Right hindlimb (tissue), 1 donor: Measurements from ENCODE around the gene ARRDC2.
"Not testable (repeated sequence)": the region's sequence is repeated elsewhere in the genome, so short reads cannot be mapped to it uniquely, and the experiment has no call there.

Experiments
- DNase-seq: peaks from one replicate; pipeline ENCODE4 v3.0.0-alpha.2; 2018

The ARRDC2 gene

DNA sequence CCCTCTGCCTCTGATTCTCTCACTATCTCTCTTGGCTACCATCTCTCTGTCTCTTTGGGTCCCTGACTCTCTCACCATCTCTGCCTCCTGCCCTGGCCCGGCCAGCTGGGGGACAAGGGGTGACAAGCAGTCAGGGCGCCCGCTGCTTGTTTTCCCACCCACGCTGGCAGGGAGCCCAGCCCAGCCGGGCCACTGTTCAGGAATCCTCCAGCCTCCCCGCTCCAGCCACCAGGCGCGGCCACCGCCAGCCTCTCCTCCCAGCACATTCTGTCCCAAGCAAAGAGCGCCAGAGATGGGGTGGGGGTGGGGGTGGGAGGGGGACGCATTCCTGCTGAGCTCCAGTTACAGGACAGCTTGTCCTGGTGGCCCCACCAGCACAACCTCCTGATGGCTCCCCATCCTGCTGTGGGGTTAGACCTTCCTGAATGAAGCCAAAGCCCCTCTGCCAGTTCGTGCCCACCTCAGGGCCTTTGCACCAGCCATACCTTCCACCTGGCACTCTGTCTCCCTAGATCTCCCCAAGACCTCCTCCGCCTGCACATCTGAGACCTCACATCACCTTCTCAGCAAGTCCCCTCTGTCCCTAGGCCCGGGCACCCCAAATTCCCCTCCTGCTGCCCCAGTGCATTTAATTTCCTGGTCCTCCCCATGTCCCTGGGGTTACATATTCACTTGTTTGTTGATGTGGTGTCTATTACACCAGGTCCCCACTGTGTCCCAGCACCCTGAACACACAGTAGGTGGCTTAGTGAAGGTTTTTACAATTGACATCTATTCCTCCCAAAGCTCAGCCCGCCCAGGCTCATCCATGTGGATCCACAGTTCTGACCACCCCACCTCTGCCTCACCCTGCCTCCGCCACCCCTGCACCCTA, 12.5 kb downstream of the ARRDC2 start:
- peak; percentile 70 for DNase-seq

DNA sequence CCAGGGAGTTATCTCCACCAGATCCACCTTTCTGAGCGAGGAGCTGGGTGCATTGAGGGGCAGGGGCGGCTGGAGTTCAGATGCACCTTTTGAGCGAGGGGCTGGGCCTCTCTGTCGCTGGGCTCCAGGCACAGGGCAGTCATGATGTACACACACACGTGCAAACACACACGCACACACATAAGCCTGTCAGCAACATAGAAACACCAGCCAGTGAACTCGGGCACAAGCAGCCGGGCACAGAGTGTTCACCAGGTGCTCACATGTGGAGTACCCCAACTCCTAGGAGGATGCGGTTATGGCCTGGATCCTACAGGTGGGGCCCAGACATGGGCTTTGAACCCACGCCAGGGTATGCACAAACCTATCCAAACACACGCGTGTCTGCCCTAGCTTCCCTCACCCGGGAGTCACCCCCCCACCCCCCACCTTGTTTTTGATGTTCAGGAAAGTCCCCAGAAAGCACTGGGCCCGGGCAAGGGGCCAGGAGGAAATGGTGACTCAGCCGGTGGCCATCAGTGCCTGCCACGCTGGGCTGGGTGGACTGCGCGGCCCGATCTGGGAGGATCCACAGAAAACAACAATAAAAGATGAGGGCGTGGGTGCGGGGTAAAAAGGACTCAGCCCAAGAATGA, 13.3 kb downstream of the ARRDC2 start:
- peak; percentile 62 for DNase-seq

DNA sequence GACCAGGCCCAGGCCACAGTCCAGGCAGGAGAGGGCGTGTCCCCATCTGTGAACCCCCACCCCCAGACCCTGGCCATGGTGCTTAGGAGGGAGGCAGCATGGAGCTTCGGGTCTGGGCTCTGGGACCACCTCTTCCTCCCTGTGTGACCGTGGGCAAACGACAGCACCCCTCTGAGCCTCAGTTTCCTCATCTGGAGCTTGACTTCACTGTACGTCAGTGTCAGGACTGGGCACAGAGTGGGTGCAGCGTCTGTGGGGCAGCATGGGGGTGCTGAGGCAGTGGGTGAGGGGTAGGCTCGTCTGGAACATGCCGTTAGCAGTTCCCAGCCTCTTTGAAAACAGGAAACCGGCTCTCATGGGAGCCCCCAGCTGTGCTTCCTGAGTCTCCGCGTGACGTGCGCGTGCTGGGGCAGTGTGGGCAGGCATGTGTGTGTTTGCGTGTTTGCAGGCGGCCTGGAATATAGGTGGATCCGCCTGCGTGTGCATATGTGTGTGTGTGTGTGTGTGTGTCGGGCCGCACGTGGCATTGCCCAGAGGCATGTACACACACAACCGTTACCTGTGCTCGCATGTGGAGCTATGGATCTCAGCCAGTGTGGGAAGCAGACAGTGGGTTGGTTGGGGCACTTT, 15.8 kb downstream of the ARRDC2 start:
- DNase-seq: peak; percentile 85

DNA sequence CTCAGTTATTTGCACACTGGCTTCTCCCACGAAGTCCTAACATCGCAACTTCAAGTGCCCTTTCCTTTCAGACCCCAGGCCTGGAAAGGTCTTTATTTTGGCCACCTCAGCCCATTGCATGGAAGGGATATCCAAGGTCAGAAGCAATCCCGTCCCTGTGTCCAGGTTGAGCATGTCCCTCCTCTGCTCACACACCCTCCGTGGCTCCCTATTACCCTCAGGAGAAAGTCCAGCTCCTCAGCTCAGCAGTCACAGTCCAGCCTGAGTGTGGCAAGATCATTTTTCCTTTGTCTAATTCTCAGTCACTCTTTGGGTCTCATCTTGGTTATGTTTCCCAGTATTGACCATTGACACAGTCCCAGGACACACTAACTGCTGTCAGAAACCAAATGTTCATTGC, 19.2 kb downstream of the ARRDC2 start:
- DNase-seq: no peak

DNA sequence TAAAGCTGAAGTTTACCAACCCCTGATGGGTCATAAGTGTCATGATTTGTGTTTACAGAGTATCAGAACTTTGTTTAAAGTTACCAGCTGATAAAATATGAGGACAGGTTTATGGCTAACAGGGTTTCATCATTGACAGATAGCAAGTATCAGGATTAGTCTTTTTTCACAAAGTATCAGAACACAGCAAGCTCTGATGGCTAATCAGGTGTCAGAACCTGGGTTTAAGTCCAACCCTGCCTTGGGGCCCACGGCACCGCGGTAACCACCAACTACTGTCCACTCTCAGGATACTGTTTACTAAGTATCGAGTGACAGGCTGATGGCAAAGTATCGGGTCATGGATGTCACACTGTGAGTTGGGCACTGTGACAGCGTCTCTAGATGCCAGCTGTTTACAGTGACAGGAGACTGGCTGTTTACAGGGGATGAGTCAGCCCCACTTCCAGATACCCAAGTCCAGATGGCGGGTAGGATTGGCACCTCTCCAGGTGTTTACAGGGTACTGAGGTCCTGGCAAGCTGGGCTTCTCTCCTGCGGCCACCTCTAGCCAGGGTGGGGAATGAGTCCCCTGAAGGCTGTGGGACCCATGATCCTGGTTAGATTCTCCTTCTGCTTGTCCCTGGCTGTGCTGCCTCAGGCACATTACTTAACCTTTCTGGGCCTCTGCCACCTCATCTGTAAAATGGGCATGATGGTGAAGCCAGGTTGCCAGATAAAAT, 21.8 kb downstream of the ARRDC2 start:
- no peak for DNase-seq

DNA sequence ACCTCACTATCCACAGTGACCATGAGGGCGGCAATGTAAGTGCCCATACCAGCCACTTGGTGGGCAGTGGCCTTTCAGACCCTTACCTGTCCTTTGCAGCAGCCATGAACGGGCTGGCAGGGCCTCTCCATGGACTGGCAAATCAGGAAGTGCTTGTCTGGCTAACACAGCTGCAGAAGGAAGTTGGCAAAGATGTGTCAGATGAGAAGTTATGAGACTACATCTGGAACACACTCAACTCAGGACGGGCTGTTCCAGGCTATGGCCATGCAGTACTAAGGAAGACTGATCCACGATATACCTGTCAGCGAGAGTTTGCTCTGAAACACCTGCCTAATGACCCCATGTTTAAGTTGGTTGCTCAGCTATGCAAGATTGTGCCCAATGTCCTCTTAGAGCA, 23.4 kb downstream of the ARRDC2 start:
- DNase-seq: not testable (repeated sequence)

DNA sequence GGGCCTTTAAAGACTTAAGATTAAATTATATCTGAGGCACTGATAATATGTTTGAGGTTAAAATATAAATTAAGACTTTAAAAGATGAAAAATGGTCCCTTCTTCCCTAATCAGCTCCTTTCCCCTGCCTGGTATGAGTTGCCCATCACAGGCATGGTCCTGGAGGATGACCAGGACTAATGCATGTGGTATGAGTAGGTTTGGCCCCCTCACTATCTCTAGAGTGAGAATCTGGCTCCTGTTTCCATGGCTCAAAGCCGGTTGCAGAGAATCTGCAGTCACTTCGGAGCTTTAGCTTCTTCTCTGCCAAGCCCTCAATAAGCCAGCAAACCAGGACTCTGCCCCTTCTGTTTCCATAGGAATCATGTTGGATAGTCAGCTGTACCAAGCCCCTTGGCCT, 24.1 kb downstream of the ARRDC2 start:
- not testable (repeated sequence) for DNase-seq

DNA sequence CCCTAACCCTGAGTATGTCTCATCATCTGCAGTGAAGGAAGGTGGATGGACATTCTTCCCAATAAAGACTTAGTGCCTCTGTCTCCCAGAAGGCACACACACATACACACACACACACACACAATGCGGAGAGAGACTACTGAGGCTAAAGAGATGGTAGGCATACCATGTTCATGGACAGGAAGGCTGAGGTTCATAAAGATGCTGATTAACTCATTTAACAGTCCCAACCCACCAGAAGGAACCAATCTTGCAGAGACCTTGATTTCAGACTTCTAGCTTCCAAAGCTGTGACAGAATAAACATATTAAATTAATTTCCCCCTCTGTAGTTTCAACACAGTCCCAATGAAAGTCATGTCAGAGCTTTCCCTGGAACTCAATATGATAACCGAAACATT, 33.1 kb downstream of the ARRDC2 start:
- DNase-seq: no peak

DNA sequence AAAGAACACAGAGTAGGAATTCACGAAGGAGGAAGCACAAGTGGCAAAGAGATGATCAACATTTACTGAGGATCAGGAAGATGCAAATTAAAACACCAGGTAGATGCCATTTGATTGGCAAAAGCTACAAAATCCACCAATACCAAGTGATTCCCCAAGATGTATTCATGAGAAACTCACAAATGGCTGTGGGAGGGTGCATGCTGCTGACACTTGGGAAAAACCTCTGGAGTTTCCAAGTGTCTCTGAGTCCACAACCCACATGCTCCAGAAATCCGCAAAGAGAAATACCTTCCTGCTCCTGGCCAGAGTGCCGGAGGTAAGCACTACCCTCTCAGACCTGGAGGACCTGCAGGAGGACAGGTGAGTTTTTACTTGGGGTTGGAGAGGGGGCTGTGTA, 35.7 kb downstream of the ARRDC2 start:
- no peak for DNase-seq

DNA sequence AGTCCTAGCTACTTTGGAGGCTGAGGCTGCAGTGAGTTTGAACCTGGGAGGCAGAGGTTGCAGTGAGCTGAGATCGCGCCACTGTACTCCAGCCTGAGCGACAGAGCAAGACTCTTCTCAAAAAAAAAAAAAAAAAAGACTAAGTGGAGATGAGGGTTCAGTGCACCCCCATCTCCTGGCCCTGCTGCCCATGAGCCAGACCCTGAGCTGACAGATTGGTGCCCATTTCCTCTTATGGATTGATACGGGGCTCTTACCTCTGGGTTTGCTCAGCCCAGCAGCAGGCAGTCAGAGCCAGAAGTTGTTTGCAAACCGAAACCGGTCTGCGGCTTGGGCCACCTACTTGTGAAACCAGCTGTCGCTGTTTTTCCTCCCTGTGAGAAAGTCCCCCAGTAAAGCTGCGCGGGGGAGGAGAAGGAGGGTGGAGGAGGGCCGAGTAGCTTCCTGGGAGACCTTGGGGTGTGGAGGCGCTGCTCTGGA, 36.9 kb downstream of the ARRDC2 start:
- DNase-seq: peak; percentile 70

DNA sequence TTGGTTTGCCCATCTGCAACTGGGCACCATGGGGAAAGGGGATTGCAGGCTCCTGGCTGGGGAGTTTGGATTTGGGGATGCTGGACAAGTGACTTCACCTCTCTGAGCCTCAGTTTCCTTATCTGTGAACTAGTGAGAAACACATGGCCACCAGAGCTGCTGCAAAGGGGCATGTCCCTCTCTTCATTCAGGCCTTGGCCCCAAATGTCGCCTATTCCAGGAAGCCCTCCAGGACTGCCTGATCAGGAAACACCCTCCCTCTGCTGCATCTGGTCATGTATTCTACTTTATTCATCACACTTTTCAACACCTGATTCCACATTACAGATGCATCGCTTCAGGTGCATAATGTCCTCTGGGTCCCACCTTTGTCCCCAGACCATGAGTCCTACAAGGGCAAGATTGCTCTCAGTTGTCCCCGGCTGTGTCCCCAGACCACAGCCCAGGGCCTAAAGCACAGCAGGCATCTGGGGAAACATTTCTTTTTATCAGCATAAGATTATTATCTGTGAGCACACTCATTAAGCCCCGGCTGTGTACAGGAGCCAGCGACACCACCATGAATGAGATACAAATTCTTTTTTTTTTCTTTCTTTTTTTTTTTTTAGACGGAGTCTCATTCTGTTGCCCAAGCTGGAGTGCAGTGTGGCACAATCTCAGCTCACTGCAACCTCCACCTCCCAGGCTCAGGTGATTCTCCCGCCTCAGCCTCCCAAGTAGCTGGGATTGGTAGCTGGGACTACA, 37.5 kb downstream of the ARRDC2 start:
- no peak for DNase-seq

DNA sequence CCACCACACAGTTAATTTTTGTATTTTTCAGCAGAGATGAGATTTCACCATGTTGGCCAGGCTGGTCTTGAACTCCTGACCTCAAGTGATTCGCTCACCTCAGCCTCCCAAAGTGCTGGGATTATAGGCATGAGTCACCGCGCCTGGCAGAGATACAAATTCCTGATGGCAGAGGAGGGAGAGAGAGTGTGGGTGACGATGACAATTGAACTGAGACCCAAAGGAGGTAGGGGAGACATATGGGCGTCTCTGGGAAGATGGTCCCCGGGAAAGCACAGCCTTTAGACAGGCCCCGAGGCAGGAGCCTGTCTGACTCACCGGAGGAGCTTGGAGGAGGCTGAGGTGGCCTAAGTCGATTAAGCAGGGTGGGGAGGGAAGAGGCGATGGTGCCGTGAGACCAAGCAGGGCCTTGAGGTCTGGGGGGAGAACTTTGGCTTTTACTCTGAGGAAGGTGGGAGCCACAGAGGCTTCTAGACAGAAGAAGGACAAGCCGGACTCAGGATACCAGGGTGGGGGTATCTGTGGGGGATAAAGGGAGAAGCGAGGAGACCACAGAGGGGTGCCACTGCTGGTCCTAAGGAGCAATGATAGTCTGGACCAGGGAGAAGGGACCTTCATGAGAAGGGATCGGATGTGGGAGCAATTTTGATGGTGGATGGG, 38.2 kb downstream of the ARRDC2 start:
- DNase-seq: no peak

DNA sequence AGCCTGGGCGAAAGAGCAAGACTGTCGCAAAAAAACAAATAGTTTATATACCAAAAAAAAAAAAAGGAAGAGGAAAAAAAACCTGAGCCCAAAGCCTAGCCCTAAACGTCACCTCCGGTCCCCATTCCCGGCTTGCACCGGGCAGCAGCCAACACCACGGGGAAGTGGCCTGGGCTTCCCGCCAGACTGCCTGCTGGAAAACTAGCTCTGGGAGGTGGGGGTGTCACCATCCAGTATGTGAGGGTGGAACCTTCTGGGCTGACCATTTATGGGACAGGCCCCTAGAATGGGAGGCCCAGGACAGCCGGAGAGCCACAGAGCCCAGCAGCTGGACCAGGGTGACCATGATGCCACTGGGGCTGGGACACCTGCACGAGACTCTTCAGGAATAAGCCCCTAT, 41.4 kb downstream of the ARRDC2 start:
- DNase-seq: peak; percentile 86

DNA sequence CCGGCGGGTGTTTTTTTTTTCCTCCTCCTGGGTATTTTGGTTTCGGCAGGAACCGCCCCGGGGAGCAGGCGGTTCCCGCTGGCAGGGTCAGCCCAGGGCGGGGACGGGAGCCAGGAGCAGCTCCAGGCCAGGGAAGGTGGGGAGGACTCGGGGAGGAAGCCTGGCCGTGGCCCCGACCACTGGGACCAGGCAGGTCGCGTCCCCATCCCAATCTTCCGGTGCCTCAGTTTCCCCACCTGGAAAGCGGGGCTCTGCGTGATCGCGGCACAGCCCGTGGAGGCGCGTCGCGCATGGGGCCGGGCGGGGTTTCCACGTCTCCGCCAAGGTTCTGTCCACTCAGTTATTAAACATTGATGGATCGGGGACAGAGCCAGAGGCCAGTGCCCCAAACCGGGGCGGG, 43.9 kb downstream of the ARRDC2 start:
- no peak for DNase-seq

DNA sequence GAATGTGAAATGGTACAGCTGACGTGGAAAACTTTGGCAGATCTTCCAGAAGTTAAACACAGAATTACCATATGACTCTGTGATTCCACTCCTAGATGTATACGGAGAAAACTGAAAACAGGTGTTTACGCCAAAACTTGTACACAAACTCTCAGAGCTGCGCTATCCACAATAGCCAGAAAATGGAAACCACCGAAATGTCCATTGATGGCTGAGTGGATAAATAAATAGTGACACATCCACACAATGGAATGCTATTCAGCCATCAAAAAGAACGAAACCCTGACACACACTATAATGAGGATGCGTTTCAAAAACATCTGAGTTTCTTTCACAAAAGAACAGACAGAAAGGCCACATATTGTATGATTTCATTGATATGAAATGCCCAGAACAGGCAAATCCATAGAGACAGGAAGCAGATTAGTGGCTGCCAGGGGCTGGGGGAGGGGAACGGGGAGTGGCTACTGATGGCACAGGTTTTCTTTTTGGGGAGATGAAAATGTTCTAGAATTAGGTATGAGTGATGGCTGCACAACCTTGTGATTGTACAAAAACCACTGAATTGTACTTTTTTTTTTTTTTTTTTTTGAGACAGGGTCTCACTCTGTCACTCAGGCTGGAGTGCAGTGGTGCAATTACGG, 45.7 kb downstream of the ARRDC2 start:
- no peak for DNase-seq

DNA sequence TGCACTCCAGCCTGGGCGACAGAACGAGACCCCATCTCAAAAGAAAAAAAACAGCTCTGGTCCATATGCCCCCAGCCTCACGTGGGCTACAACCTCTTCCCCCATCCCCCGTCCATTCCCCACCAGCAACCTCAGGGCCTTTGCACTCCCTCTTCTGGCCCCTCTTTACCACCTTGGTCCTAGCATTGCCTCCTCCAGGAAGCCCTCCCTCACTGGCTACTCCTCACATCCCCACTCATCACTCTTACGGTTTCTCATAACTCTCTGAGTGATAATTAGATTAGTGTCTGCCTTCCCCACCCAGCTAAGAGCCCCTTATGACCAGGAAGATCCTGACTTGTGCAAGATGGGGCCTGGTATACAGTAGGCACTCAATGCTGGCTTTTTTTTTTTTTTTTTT, 48.0 kb downstream of the ARRDC2 start:
- DNase-seq: no peak

DNA sequence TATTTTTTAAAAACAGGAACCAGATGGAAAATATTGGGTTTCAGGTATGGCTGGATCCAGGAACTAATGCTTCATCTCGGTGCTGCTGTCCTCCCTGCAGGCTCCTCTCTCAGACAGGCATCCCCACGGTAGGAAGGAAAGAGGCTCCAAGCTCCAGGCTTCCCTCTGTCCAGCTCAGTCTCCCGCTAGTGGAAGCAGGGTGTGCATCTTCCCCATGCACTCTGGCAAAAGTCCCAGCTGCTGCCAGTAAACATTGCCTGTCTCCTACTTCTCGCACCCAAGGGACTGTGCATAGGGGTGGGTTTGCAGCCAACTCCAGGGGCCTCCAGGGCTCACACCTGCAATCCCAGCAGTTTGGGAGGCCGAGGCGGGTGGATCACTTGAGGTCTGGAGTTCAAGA, 49.6 kb downstream of the ARRDC2 start:
- DNase-seq: peak; percentile 38

DNA sequence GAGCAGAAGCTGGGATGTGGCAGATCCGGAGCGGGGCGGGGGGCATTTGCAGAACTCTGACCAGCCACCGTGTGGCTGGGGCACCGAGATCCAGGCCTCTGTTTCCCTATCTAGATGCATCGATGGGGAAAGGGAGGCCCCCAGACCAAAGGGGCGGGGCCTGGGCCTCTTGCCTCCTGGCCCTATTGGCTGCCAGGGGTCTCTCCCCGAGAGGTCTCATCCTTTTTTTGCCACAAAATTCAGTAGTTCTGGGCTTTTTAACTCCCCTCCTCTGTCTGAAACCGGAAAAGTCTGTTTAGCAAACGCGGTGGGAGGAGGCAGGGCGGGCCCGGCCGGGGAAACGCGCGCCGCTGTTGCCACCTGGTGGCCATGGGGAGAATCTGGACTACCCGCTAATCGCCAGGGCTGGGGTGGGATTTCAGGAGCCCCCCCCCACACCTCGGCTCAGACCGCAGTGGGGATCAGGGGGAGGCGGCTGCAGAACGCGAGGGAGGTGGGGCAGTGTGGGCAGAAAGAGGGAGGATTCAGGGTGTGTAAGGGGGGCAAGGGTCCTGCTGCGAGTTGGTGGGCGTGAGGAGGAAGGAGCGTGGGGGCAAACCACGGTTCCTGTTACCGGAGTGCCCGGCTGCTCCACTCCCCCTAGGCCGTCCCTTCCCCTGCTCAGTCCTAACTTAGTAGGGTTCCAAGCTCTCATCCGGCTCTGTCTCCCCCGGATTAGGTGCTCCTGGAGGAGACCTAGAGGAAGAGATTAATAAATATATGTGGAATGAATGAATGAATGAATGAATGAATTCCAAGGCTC, 50.4 kb downstream of the ARRDC2 start:
- peak; percentile 88 for DNase-seq

DNA sequence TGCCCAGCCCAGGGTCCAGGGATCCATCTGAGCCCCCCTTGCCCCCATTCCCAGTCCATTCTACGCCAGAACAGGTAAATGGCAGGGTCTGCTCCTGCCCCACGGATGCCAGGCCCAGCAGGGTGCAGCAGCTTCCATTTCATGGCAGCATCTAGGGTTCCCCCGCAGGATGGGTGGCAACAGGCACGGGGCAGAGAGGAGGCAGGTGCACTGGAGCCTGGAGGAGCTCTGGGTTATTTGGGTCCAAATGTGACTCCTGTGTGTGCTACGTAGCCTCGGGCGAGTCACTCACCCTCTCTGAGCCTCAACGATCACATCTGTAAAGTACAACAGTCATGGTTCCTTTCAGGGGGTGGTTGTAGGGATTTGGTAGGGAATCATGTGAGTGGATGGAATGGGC, 51.3 kb downstream of the ARRDC2 start:
- DNase-seq: no peak

DNA sequence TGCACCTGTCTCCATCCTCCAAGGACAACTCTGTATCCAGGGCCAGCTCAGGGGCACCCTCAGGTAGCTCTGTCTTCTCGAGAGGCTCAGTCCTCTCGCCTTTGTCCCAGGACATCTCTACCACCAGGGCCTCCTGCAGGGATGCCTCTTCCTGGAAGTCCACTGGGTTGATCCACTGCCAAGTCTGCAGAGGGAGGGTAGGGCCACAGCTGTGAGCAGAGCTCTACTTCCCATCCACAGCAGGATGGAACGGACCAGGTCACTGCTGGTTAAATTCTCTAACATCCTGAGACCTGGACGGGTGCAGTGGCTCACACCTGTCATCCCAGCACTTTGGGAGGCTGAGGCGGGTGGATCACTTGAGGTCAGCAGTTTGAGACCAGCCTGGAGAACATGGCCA, 51.9 kb downstream of the ARRDC2 start:
- DNase-seq: no peak

DNA sequence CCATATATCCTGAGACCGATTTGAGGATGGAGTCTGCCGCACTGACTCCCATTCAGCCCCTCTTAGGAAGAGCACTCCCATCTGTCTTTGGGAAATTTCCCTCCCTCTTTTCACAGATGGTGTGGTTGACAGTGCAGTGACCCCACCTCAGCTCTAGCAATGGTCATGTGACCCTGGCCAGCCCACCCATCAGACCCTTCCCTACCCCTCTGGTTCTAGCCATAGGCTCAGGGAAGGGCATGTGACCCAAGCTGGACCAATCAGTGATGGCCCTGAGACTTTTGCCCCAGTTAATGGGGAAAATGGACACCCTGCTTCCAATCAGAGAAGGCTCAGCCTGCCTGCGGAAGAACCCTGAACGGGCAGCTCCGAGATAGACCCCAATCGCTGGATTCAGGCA, 52.5 kb downstream of the ARRDC2 start:
- DNase-seq: no peak
